ENCODE data around the gene CDSN.
"Not testable (repeated sequence)": the region's sequence is repeated elsewhere in the genome, so short reads cannot be mapped to it uniquely, and the experiment has no call there.

CDSN gene, protein sequence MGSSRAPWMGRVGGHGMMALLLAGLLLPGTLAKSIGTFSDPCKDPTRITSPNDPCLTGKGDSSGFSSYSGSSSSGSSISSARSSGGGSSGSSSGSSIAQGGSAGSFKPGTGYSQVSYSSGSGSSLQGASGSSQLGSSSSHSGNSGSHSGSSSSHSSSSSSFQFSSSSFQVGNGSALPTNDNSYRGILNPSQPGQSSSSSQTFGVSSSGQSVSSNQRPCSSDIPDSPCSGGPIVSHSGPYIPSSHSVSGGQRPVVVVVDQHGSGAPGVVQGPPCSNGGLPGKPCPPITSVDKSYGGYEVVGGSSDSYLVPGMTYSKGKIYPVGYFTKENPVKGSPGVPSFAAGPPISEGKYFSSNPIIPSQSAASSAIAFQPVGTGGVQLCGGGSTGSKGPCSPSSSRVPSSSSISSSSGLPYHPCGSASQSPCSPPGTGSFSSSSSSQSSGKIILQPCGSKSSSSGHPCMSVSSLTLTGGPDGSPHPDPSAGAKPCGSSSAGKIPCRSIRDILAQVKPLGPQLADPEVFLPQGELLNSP

DNA sequence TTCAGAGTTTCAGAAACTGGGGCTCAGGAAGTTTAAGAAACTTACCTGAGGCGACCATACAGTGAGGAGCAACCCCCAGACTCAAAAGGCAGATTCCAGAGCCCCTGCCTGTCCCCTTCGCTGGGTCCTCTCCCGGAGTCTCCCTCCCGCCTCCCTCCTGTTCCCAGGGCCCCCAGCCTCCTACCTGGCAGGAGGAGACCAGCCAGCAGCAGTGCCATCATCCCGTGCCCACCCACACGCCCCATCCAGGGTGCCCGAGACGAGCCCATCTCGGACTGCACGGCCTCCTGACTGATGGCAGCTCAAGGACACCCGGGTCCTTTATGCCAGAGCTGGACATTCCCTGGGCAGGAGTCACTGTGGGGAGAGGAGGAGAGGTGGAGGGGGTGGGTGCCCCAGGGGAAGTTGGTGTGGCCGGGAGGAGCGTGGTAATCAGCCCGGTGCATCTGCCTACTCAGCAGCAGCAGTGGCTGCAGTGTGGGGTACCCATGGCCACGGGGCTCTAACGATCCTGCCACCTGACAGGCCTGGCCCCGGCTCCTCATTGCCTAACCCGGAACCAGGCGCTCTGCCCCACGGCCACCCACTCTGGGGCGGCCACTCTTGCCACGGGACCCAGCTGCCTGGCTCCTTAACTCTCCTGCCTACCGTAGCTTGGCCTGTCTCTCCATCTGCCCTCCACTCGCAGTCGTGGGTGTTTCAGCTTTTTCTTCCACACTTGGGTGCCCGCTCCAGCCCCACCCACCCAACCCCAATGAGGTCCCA, at the start of gene CDSN:
Gene CDSN (minus strand): TSS at position 296 of the 765 bp plus-strand sequence. CDS start 27 bp downstream, at position 269.
- DNase-seq, result no peak

- DNase-seq, result no peak
Observed at GRCh38 chr6:31169123-31169857, 49.0 kb upstream of the CDSN start.

- DNase-seq, result no peak
Observed at GRCh38 chr6:31168606-31169005, 48.4 kb upstream of the CDSN start.

GRCh38 chr6:31165986-31166385, 45.7 kb upstream of the CDSN start:
- no peak for DNase-seq

GRCh38 chr6:31165064-31165832, 45.0 kb upstream of the CDSN start:
- not testable (repeated sequence) for DNase-seq

DNA sequence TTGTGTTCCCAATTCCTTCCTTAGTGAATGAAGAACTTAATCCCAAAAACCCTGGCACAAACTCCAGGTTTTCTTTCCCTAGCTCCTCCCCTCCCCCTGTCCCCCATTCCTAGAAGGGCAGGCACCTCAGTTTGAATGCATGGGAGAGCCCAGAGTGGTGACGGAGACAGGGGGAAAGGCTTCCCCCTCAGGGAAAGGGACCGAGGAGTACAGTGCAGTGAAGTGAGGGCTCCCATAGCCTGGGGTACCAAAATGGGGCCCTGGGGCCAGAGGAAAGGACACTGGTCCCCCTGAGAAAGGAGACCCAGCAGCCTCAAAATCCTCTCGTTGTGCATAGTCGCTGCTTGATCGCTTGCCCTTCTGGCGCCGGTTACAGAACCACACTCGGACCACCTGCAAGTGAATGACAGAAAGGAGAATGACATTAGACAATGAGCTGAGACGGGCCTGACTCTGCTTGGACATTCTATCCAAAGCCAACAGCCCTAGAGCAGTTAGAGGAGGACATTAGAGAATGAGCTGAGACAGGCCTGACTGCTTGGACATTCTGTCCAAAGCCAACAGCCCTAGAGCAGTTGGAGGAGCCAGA, 44.3 kb upstream of the CDSN start:
- not testable (repeated sequence) for DNase-seq

DNA sequence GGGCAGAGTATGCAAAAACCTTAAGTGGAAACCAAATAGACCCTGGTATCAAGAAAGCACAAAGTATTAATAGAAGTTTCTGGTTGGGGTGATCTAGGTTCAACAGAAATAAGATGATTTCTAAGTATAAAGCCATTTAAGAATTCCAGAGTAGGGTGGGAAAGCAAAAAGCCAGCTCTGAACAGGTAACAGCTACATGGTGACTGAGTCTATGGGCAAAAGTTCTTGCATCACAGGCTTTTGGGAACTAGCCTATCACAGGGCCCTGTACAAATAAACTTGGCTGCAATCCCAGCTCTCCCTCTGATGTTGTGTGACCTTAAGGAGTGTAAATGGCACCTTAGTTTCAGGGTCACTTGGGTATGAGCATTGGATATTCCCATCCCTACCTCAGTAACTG, 43.7 kb upstream of the CDSN start:
- DNase-seq, result no peak

DNA sequence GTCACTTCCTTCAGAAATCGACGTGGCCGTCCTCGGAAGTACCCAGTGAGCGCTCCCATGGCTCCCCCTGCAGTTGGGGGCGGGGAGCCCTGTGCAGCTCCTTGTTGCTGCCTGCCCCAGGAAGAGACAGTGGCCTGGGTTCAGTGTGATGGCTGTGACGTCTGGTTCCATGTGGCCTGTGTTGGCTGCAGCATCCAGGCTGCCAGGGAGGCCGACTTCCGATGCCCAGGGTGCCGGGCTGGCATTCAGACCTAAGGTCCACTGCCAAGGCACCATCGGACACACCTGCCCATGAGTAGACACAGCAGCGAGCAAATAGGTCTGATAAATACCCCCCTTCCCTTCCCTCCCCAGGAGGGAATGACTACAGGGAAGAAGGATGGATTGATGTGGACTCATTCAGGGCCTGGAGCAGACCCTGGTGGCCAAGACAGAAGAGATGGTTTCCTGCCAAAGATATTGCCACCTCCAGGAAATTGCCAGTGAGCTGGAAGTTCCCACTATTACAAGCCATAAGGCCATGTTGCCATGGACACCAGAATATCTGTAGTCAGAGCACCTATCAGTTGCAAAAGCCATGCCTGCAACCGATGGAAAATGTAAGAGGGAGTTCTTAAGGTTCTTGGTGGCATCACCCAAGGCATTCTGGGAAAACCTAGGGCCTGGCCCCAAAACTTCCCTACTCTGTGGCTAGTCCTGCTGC, 42.4 kb upstream of the CDSN start:
- DNase-seq, result no peak

GRCh38 chr6:31161216-31162126, 41.2 kb upstream of the CDSN start:
- no peak for DNase-seq

DNA sequence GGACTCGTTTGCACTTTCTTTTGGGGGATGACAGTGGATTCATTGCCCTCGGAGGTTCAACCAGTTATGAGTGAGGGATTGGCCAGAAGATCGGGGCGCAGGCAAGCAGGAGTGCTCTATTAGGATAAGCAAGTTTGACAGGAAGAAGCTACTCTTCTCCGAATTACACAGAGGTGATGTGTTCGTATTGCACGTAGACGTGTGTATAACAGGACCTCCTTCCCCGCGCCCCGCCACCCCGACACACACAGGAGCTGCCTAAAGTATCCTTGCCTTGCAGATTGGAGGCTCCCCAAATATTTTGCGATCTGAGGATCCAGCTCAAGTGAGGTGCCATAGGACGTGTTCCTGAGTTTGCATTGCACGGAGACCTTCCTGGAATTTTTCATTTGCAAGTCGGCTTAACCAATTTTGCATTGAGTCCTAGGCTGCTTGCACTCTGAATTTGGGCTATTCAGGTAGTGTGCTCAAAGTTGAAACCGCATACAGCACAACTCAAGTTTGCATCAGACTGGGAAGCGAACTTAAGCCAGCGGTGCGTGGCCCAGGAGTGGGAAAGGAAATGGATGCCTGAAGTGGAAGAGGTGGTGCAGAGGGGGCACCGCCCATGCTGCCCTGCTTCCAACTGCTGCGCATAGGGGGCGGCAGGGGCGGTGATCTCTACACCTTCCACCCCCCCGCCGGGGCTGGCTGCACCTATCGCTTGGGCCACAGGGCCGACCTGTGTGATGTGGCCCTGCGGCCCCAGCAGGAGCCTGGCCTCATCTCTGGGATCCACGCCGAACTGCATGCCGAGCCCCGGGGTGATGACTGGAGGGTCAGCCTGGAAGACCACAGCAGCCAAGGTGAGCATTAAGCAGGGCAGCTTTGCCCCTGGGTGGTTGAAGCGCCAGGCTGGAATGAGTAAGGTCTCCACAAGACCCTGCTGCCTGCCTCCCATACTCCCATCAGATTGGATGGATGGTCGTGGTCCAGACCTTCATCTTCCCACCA, 38.9 kb upstream of the CDSN start:
- DNase-seq, result peak; percentile 32

DNA sequence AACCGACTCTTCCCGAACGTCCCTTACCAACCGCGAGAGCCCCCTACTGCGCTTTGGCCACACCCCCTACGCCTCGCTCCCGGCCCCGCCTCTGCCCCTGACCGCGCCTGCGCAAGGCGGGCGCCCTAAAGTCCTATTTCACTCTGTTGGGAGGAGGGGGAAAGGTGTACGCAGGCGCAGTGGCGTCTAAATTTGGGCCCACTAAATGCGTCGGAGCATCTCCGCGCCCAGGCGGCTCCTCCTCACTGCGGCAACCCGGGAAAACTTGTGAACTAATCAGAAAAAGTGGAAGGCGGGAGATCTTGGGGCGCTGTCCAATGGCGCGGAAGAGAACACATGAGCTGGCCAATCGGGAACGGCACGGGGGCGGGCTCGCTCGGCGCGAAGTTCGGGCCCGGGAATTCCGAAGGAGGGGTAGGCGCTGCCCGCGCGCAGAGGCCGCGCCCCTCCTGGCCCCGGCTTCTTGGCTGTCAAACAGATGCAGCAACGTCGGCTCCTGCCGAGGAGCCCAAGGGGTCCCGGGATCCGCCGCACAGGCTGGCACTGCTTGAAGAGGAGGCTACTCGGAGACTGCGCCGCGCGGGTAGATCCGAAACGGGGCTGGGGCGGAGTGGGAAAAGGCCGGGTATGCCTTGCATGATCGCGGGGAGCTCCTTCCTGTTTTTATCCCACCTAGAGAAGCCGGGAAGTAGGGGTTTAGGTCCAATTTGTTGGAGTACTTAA, 38.1 kb upstream of the CDSN start, which contains the start of gene TCF19:
Gene TCF19 (plus strand): TSS at position 450 of the 723 bp plus-strand sequence. CDS start 881 bp downstream, outside the sequence.
- DNase-seq, result peak; percentile 100

GRCh38 chr6:31157513-31158139, 37.4 kb upstream of the CDSN start, which contains the start of gene CCHCR1:
Gene CCHCR1 (minus strand): TSS chr6:31157802. CDS start chr6:31157600, 202 bp downstream.
- no peak for DNase-seq

- no peak for DNase-seq
Observed at GRCh38 chr6:31156641-31157040, 36.4 kb upstream of the CDSN start.

DNA sequence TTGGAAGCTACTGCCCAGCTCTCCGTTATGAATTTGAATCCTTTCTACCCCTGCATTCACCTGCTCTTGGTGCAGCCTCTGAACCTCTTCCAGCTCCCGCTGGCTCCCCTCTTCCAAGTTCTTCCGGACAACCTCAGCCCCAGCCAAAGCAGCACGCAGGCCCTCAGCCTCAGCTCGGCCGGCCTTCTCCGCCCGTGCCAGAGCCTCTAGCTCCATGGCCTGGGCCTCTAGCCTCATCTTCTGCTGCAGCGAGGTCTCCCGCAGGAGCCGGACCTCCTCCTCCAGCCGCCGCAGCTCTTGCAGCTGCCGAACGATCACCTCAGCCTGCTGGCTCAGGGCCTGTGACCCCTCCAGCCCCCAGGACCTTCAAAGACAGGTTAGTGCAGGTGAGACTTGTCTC, 34.2 kb upstream of the CDSN start:
- DNase-seq, result no peak

DNA sequence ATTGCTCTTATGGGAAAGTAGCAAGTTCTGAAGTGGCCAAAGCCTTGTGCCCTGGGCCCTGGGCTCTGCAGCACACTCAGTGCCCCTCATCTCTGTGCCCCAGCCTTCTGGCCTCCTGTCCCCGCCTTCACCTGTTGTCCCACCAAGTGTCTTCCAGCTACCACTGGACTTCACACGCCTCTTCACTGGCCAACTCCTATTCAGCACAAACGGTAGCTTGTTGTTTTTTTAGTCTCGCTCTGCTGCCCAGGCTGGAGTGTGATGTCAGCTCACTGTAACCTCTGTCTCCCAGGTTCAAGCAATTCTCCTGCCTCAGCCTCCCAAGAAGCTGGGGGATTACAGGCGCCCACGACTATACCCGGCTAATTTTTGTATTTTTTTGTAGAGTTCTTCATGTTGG, 32.5 kb upstream of the CDSN start:
- DNase-seq, result no peak

DNA sequence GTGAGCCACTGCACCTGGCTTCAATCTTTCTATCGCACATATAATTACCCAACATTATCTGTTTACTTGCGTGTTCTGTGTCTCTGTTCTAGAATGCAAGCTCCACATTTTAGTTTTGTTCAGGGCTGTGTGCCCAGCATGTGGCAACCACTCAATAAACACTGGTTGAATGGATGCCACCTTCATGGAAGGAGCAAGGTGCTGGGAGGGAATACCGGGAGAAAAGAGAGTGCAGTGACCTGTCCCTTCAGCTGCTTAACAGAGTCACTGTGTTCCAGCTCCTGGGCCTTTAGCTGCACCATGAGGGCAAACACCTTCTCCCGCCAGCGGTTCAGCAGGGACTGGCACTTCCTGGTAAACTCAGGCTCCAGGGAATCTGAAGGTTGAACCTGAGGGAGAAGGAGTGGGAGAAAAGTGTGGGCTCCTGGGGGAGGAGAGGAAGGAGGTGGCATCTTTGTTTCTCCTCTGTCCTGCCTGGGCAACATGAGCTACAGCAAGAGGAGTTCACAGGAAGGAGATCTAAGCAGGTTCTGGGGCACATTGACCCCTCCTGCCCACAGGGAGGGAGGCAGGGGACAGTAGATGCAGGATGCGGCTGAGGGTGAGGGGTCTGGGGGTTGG, 29.7 kb upstream of the CDSN start:
- DNase-seq, result no peak

DNA sequence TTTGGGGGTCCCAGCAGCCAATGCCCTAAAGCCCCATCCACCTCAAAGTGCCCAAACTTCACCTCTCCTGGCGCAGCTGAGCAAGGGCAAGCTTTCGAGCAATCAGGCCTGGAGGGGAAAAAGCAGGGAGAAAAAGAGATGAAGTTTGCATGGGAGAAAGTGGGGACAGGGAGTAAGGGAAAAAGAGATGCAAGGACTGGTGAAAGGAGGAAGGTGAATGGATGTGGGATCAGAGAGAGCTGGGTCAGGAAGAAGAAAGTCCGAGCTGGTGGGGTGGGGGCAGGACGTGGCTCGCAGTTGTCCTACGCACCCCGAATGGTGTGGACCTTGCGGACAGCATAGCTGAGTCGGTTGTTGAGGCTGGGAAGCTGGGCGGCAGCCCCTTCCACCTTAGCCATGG, 25.1 kb upstream of the CDSN start:
- no peak for DNase-seq
